HG03108 (cell line): ENCODE data around the gene KATNAL1.
"Not testable (repeated sequence)": the region's sequence is repeated elsewhere in the genome, so short reads cannot be mapped to it uniquely, and the experiment has no call there.

Experiments
- ATAC-seq: cut with Tn5 transposase; IDR thresholded peaks from one replicate; pipeline ENCODE4 v1.9.1; 2021; ENCODE audit warnings: moderate library complexity; ENCODE audit not compliant: unreplicated experiment

The KATNAL1 gene

DNA sequence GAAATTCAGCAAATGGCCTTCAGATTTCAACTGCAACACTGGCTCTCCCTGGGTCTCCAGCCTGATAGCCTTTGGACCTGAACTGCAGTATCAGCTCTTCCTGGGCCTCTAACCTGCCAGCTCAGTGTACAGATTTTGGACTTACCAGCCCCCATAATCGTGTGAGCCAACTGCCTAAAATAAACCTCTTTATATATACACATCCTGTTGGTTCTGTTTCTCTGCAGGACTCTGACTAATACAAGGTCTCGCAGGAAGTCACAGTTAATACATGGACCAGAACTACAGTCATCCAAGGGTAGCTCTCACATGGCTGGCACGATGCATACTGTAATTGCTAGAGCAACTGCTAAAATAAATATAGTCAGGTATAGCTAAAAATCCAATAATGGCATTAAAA, 85.1 kb downstream of the KATNAL1 start:
- no peak for ATAC-seq

GRCh38 chr13:30216111-30216510, 91.2 kb downstream of the KATNAL1 start:
- ATAC-seq, result no peak

GRCh38 chr13:30212256-30212655, 95.1 kb downstream of the KATNAL1 start:
- ATAC-seq, result no peak

GRCh38 chr13:30211745-30212144, 95.6 kb downstream of the KATNAL1 start:
- ATAC-seq, result no peak

GRCh38 chr13:30204564-30204963, 102.8 kb downstream of the KATNAL1 start:
- no peak for ATAC-seq

DNA sequence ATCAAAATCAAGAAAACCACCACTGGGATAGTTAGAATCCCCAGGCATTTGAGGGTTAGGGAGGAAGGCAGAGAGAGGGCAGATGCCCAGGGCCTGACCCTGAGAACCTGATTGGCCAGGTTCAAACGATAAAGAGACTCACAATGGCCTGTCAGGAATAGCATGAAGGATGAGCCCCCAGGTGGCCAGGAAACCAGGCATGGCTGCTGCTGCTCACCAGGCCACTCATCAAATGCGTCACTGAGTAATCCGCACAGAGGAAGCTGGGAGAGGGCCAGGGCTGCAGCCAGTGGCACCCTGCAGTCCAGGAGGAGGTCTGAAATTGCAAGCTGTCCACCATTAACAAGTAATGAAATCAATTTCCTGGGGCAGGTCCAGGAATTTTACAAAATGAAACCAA, 111.3 kb downstream of the KATNAL1 start:
- no peak for ATAC-seq

DNA sequence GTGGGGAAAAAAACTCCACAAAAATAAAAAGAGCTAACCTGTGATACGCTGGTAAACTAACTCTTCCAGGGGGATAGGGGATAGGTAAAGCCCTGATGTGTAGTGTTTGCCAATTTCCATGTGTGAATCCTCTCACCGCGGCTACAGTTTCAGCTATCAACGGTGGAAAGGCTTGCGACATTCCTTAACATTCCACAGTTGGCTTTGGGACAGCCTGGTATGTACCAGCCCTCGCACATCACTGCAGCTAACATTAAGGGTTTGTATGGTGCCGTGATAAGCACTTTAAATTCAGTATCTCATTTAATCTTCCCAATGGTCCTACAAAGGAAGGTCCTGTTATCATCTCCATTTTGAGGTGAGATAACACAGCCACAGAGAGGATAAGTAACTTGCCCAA, 112.4 kb downstream of the KATNAL1 start:
- no peak for ATAC-seq

DNA sequence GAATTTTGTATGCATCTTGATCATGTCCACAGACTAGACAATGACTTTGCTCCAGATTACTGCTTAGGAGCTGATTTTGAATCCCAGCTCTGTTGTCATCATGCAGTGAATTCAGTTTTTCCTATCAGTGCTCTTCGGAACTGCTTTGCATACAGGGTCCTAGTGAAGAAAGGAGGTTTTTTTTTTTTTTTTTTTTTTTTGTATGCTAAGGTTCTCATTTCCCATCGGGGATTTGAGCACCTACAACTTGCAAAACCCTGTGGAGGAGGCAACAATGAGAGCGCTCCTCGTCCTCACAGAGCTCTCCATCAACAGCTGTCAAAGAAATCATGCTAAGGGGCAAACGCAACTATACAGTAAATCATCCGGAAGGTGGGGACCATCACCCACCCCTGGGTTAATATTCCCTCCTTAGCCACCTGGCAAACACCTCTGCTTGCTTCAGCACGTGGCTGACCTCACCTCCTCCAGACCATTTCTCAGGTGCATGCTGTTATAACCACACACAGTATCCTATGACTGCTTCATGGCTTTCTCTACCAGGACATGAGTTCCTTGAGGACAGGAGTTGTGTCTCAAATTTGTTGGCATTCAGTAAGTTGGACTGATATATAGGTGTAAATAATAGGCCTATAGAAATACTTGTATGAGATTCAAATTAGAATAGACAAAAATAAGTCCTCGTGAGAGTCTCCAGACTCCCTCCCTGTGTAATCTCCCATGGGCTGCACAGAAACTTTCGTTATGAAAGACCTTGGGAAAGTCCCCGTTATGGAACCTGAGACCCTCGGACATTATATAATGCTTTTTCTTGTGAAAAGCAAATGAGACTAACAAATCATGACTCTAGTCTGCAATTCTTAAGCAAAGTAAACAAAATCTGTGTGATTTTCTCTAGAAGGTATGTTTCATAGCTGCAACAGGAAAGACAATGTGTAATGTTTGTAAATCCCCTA, 113.8 kb downstream of the KATNAL1 start:
- ATAC-seq, result no peak

GRCh38 chr13:30192320-30193093, 114.8 kb downstream of the KATNAL1 start:
- ATAC-seq, result no peak

DNA sequence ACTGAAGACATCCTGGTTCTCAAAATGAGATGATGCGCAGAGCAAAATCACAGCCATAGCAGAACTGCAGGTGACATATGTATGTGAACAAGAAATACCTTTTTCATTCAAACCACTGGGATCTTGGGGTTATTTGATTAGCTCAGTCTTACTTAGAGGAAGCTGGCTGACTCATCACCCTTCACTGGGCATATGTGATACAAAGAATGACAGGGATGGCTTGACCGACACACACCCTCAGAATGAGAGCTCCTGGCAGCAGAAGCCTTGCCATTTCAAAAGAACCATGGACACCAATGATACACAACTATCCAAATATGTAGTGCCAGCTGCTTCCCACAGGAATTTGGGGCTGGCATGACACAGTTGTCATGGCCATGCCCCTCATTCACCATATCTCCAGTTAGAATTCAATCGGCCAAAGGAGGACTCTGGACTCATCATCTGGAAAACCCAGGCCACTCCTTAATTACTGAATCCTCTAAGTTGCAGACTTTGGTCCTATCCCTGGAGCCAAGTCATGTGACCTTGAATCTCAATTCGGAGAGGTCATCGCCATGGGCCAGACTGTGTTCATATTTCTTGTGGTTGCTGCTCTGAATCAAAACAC, 115.8 kb downstream of the KATNAL1 start:
- ATAC-seq, result no peak

- no peak for ATAC-seq
Measured at GRCh38 chr13:30186634-30187415, 120.5 kb downstream of the KATNAL1 start.

- ATAC-seq, result no peak
Measured at GRCh38 chr13:30181888-30182651, 125.3 kb downstream of the KATNAL1 start.

GRCh38 chr13:30179597-30180276, 127.6 kb downstream of the KATNAL1 start:
- ATAC-seq, result no peak

DNA sequence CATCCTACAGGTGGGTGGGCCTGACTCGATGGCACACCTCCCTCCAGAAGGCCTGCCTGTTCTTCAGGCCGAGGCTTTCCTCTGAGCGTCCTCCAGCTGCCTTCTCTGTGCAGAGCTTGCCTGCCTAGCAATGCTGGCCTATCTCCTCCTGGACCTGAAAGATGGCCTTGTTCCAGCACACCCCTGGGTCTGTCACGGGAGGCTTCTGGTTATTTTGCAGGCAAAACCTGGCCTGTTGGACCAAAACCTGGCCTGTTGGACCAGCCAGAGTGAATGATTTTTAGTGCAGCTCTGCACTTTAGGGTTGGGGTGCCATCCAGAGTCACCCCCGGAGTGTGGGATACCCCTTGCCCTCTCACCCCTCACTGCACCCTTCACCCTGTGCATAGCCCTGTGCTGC, 128.4 kb downstream of the KATNAL1 start:
- ATAC-seq, result no peak

- no peak for ATAC-seq
Measured at GRCh38 chr13:30175166-30175565, 132.2 kb downstream of the KATNAL1 start.

GRCh38 chr13:30174250-30174649, 133.1 kb downstream of the KATNAL1 start:
- ATAC-seq, result not testable (repeated sequence)

- no peak for ATAC-seq
Measured at GRCh38 chr13:30173303-30173610, 134.1 kb downstream of the KATNAL1 start.

GRCh38 chr13:30172593-30173302, 134.6 kb downstream of the KATNAL1 start:
- no peak for ATAC-seq

GRCh38 chr13:30170569-30170968, 136.8 kb downstream of the KATNAL1 start:
- ATAC-seq, result no peak
